Erythroblast (primary cell): ENCODE results near the gene EFCAB10.

ENCODE experiments used
- GATA1 ChIP-seq: IDR thresholded peaks from 2 replicates; pipeline ENCODE4 v1.6.1; 2011; ENCODE audit warnings: low read depth, mild to moderate bottlenecking, control low read depth, low read length, moderate library complexity
- POLR2A ChIP-seq: IDR thresholded peaks from 2 replicates; pipeline ENCODE4 v1.6.1; 2011; ENCODE audit warnings: mild to moderate bottlenecking, low read length

DNA sequence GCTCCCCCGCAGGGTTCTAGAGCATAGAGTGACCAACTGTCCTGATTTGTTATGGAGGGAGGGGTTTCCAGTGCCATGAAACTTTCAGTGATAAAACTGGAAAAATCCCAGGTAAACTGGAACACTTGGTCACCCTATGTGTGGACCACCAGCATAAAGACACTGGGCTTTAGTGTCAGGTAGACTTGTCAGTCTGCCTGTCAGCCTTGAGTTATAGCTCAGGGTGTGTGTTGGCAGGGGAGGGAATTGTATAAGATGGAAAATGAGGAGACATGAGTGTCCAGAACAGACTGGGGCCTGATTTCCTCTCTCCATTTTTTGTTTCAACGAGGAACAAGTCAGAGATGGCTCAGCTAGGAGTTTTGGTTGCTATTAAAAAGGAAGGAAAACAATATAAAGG lies 10.2 kb upstream of the EFCAB10 start:
- TF ChIP-seq POLR2A = no peak
- no peak for TF ChIP-seq GATA1
